ENCODE data around the gene PLA2G4E.

The PLA2G4E gene

DNA sequence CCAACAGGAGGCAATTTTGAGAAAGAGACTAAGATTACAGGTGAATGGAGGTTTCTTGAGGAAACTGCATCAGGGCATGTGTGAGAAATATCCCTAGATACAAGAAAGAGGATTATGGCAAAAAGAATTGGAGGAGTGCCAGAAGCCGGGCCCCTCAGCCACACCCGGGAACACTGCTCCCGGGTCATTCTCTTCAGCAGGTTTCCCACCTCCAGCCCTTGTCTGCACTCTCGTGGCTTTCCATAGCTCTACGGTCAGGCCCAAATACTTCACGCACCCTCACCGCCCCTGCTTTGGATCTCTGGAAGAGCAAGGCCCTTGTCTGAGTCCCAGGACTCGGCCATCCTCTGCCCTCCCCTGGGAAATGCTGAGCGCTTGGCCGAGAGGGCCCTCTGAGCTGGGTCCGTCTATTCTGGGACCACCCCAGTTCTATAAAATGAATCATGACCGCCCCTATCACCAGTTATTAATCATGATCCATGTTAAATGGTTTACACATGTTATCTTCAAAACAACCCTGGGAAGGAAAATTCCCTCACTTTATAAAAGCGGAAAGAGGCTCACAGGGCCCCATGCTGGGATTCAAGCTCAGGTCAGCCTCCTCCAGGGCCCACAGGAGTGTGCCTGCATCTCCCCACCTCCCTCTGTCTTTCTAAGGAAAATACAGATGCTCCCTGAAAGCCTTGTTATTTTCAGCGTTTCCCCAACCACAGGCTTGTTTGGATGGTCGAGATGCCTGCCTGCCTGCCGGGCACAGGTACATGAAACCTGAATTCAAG is 88.1 kb downstream of the PLA2G4E start:
- DNase-seq = no peak

DNA sequence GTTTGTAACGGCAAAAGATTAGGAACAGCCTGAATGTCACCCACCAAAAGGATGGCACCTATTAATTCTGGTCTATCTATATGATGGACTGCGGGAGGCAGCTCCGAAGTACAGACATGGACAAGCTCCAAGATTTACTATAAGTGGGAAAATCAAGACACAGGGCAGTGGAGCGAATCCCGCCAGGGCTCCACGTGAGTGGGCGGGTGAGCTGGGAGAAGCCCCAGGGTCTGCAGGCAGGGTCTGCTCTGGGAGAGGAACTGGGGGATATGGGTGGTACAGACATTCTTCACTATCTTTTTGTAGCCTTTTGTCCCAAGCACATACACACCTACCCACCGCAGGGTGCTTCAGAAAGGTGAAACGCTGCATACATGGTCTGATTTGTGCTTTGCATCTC is 88.7 kb downstream of the PLA2G4E start:
- DNase-seq = no peak
